ENCODE measurements around the gene ZSCAN10. TPM values are rescaled to one million over a fixed set of nuclear protein-coding genes. Genes with fewer than 3 reads are reported as not detected.
A peak's percentile ranks its signal among the peaks of the same experiment; 100 is the strongest.
"Not testable (repeated sequence)": the region's sequence is repeated elsewhere in the genome, so short reads cannot be mapped to it uniquely, and the experiment has no call there.

The ZSCAN10 gene
- total RNA-seq, 1 experiment from 2014 or later, result not detected

DNA sequence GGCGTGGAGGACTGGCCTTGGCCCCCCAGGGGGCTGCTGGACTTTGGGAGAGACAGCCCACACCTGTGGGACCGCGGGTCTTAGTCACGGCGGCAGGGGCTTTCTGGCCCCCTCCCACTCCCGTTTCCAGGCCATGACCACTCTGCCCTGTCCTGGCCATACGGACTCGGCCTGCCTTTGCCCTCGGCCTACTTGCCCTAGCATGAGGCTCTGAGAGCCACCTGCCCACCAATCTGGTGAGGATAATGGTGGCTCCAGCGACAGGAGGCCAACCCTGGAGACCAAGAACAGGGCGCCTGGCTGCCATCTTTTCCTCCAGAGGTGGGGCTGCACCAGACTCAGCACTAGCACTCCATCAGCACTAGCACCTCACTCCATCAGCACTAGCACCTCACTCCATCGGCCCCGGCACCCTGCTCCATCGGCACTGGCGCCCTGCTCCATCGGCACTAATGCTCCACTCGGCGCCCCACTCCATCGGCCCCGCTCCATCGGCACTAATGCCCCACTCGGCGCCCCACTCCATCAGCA, 42.8 kb upstream of the ZSCAN10 start:
- Mint-ChIP-seq H3K27me3 (ENCODE audit: insufficient read depth, unreplicated experiment) (no peaks in the 10 kb centered on the region), H3K4me1 (ENCODE audit: low read depth, unreplicated experiment) (no peaks in the 10 kb centered on the region), H3K27ac (ENCODE audit: unreplicated experiment) (no peak overlapping the region), H3K36me3 (ENCODE audit: insufficient read depth, unreplicated experiment) (peaks cover 4% of the 10 kb centered on the region), H3K4me3 (ENCODE audit: unreplicated experiment) (no peak overlapping the region), H3K9me3 (ENCODE audit: unreplicated experiment) (no peaks in the 10 kb centered on the region)
- no peaks in the 10 kb centered on the region for H3K36me3 ChIP-seq (ENCODE audit: control insufficient read depth, insufficient read depth, low read length)
- H3K9me3 ChIP-seq, result no peaks in the 10 kb centered on the region
- intact Hi-C loops (cut with micrococcal nuclease; ENCODE audit: unreplicated experiment), result no loop called here
- CTCF ChIA-PET, result no interaction called here
- no peaks in the 10 kb centered on the region for H3K27me3 ChIP-seq (replicated peaks; ENCODE audit: control insufficient read depth, insufficient read depth, low read length)
- DNase-seq, result peak in 1 of 2 experiments; percentile 21
- H3K4me1 ChIP-seq, result no peaks in the 10 kb centered on the region
- BruUV-seq (replicated peaks), result no TSS peak
- TF ChIP-seq, protein P1, sequence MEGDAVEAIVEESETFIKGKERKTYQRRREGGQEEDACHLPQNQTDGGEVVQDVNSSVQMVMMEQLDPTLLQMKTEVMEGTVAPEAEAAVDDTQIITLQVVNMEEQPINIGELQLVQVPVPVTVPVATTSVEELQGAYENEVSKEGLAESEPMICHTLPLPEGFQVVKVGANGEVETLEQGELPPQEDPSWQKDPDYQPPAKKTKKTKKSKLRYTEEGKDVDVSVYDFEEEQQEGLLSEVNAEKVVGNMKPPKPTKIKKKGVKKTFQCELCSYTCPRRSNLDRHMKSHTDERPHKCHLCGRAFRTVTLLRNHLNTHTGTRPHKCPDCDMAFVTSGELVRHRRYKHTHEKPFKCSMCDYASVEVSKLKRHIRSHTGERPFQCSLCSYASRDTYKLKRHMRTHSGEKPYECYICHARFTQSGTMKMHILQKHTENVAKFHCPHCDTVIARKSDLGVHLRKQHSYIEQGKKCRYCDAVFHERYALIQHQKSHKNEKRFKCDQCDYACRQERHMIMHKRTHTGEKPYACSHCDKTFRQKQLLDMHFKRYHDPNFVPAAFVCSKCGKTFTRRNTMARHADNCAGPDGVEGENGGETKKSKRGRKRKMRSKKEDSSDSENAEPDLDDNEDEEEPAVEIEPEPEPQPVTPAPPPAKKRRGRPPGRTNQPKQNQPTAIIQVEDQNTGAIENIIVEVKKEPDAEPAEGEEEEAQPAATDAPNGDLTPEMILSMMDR (IDR thresholded peaks at IDR 0.05; ENCODE audit: insufficient read depth in 1 of 2, low read depth in 1 of 2, low read length in 1 of 2, severe bottlenecking in 1 of 2, unreplicated experiment in 1 of 2), result no peak
- POLR2A ChIA-PET, result no interaction called here
- no peak overlapping the region for H3K4me3 ChIP-seq (ENCODE audit: low read depth, low read length)

DNA sequence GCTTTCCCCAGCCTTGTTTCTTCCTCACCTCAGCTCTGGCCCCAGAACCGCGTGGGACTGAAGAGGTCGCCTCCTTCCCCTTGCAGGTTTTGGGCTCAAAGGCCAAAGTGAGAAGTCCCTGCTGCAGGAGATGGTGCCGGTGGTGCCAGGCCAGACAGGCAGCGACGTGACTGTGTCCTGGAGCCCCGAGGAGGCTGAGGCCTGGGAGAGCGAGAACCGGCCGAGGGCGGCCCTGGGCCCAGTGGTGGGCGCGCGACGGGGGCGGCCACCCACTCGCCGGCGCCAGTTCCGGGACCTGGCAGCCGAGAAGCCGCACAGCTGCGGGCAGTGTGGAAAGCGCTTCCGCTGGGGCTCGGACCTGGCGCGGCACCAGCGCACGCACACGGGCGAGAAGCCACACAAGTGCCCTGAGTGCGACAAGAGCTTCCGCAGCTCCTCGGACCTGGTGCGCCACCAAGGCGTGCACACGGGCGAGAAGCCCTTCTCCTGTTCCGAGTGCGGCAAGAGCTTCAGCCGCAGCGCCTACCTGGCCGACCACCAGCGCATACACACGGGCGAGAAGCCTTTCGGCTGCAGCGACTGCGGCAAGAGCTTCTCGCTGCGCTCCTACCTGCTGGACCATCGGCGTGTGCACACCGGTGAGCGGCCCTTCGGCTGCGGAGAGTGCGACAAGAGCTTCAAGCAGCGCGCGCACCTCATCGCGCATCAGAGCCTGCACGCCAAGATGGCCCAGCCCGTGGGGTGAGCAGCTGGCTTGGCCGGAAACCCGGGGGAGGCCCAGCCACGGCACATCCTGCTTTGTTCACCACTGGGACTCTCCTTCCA, 41.7 kb upstream of the ZSCAN10 start:
- no peaks in the 10 kb centered on the region for H3K4me1 ChIP-seq
- peaks cover 4% of the 10 kb centered on the region for H3K36me3 Mint-ChIP-seq (ENCODE audit: insufficient read depth, unreplicated experiment)
- H3K27ac Mint-ChIP-seq (ENCODE audit: unreplicated experiment), result no peak overlapping the region
- ChIA-PET CTCF (no interaction called here), POLR2A (no interaction called here)
- BruUV-seq (replicated peaks), result no TSS peak
- no peaks in the 10 kb centered on the region for H3K9me3 ChIP-seq
- no peak overlapping the region for H3K4me3 ChIP-seq (ENCODE audit: low read depth, low read length)
- intact Hi-C loops (cut with micrococcal nuclease; ENCODE audit: unreplicated experiment), result no loop called here
- no peaks in the 10 kb centered on the region for H3K36me3 ChIP-seq (ENCODE audit: control insufficient read depth, insufficient read depth, low read length)
- H3K27me3 ChIP-seq (replicated peaks; ENCODE audit: control insufficient read depth, insufficient read depth, low read length), result no peaks in the 10 kb centered on the region
- H3K4me1 Mint-ChIP-seq (ENCODE audit: low read depth, unreplicated experiment), result no peaks in the 10 kb centered on the region
- H3K4me3 Mint-ChIP-seq (ENCODE audit: unreplicated experiment), result no peak overlapping the region
- DNase-seq, result peak in 1 of 2 experiments; percentile 22
- H3K9me3 Mint-ChIP-seq (ENCODE audit: unreplicated experiment), result no peaks in the 10 kb centered on the region
- H3K27me3 Mint-ChIP-seq (ENCODE audit: insufficient read depth, unreplicated experiment), result no peaks in the 10 kb centered on the region
- TF ChIP-seq, protein P1 (IDR thresholded peaks at IDR 0.05; ENCODE audit: insufficient read depth in 1 of 2, low read depth in 1 of 2, low read length in 1 of 2, severe bottlenecking in 1 of 2, unreplicated experiment in 1 of 2), result no peak

DNA sequence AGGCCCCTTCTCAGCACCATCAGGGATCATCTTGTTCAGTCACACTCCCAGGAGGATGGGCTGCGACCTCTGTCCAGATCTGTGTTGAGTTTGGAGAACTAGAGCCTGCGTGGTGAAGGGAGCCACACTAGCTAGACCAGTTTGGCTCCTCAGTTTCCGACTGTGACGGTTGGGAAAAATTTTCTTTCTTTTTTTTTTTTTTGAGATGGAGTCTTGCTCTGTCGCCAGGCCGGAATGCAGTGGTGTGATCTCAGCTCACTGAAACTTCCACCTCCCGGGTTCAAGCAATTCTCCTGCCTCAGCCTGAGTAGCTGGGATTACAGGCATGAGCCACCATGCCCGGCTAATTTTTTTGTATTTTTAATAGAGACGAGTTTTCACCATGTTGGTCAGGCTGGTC, 40.5 kb upstream of the ZSCAN10 start:
- H3K36me3 ChIP-seq (ENCODE audit: control insufficient read depth, insufficient read depth, low read length); H3K27me3 Mint-ChIP-seq (ENCODE audit: insufficient read depth, unreplicated experiment); H3K4me3 ChIP-seq (ENCODE audit: low read depth, low read length); H3K4me3 Mint-ChIP-seq (ENCODE audit: unreplicated experiment); DNase-seq; H3K27me3 ChIP-seq (replicated peaks; ENCODE audit: control insufficient read depth, insufficient read depth, low read length); POLR2A ChIA-PET; H3K9me3 Mint-ChIP-seq (ENCODE audit: unreplicated experiment); H3K9me3 ChIP-seq; BruUV-seq (replicated peaks); H3K4me1 ChIP-seq; H3K36me3 Mint-ChIP-seq (ENCODE audit: insufficient read depth, unreplicated experiment); H3K27ac Mint-ChIP-seq (ENCODE audit: unreplicated experiment); intact Hi-C loops (cut with micrococcal nuclease; ENCODE audit: unreplicated experiment); CTCF ChIA-PET; H3K4me1 Mint-ChIP-seq (ENCODE audit: low read depth, unreplicated experiment): not testable (repeated sequence)
